Measurements from ENCODE around the gene SLC12A3.
"Not testable (repeated sequence)": the region's sequence is repeated elsewhere in the genome, so short reads cannot be mapped to it uniquely, and the experiment has no call there.

The SLC12A3 gene

DNA sequence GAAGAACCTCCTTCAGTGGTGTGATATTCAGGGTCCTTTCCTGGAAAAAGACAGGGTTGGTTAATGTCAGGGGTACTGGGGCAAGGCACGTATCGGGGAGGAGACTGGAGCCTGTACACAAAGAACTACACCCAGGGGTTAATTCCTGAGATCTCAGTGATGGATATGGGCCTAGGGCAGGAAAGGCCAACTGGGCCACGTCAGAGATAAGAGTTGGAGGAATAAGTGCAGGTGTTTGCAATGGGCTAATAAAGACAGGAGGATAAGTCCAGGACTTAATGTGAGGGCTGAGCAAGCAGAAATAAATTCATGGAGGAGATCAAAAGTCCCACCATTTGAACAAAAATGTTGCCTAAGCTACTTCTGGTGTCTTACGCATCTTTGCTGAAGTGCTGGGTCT, 56.6 kb downstream of the SLC12A3 start:
- no peak for FAIRE-seq

- FAIRE-seq: no peak
Observed at GRCh38 chr16:56923481-56924091, 58.6 kb downstream of the SLC12A3 start.

GRCh38 chr16:56927471-56927870, 62.5 kb downstream of the SLC12A3 start:
- no peak for FAIRE-seq

GRCh38 chr16:56929639-56930038, 64.6 kb downstream of the SLC12A3 start:
- FAIRE-seq: no peak

DNA sequence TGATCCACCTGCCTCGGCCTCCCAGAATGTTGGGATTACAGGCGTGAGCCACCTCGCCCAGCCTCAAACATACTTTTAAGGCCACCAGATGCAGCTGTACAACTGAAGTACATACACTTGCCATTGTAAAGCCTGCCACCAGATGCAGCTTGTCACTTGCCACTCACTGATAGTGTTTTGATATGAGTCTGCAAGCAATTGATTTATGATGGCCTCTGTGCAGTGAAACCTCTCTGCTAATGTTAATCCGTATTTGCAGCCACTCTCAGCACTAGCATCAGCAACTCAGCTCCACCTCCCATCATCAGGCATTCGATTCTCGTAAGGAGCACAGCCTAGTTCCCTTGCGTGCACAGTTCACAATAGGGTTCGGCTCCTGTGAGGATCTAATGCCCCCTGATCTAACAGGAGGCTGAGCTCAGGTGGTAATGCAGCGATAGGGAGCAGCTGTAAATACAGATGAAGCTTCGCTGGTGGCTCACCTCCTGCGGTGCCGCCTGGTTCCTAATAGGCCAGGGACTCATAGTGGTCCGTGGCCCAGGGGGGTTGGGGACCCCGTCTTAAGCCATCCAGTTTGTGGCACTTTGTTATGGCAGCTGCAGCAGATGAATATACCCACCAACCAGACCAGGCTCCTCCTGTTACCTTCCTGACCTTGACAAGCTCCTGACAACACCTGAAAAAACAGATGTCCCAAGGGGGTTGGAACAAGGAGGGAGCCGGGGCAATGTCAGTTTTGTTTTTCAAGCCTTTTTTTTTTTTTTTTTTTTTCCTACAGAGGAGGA, 65.7 kb downstream of the SLC12A3 start:
- FAIRE-seq: no peak

DNA sequence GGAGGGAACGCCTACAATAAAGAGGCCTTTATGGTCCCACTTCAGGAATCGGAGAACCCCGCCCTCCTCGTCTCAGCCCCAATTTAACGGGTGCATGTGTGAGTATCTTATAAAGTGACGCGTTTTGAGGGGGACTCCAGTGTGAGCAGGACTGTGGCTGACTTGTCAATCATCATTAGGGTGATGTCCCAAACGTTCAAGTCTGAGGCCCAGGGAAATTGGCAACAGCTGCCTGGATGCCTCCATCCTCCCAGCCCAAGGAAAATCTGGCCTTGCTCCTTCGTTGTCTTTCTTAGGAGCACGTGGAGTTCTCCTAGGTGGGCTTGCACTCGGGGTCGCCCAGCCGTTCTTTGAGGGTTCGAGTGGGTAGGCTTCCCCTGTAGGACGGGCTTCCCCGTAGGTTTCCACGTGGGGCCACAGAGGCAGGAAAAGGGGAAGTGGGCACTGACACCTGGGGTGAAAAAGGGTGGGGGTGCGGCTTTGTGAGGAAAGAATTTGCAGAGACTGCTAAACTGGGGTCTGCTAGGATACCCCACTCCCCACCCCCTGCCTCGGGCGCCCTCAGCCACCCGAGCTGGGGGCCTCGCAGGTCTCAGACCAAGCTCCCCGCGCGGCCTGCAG, 66.4 kb downstream of the SLC12A3 start:
- no peak for FAIRE-seq

DNA sequence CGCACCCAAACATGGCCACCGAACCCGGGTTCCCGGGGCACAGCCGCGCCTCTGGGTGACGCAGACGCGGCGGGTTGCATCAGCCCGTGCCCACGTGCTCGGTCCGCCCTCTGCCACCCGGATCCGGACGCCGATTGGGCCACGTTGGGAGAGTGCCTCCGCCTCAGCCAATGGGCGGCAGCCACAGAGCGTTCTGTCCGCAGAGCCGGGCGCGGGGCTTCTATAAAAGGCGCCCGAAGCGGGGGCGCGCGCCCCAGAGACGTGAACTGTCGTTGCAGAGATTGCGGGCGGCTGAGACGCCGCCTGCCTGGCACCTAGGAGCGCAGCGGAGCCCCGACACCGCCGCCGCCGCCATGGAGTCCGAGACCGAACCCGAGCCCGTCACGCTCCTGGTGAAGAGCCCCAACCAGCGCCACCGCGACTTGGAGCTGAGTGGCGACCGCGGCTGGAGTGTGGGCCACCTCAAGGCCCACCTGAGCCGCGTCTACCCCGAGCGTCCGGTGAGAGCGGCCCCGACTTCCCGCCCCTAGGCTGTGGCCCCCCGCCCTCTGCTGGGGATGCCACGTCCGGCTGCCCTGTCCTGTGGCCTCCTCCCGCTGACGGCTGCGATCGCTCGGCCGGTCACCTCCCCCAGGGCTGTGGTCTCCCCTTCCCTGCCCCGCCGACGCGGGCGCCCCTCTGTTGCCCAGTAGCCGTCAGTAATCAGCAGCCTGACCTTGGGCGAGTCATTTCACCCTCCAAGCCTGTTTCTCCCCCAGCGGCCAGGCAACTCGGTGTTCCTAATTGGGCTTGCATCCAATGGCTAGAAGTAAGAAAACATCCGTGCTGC, 67.1 kb downstream of the SLC12A3 start, which contains the start of gene HERPUD1:
Gene HERPUD1 (plus strand): TSS at position 251 of the 829 bp plus-strand sequence. CDS start 103 bp downstream, at position 354.
- FAIRE-seq: no peak

DNA sequence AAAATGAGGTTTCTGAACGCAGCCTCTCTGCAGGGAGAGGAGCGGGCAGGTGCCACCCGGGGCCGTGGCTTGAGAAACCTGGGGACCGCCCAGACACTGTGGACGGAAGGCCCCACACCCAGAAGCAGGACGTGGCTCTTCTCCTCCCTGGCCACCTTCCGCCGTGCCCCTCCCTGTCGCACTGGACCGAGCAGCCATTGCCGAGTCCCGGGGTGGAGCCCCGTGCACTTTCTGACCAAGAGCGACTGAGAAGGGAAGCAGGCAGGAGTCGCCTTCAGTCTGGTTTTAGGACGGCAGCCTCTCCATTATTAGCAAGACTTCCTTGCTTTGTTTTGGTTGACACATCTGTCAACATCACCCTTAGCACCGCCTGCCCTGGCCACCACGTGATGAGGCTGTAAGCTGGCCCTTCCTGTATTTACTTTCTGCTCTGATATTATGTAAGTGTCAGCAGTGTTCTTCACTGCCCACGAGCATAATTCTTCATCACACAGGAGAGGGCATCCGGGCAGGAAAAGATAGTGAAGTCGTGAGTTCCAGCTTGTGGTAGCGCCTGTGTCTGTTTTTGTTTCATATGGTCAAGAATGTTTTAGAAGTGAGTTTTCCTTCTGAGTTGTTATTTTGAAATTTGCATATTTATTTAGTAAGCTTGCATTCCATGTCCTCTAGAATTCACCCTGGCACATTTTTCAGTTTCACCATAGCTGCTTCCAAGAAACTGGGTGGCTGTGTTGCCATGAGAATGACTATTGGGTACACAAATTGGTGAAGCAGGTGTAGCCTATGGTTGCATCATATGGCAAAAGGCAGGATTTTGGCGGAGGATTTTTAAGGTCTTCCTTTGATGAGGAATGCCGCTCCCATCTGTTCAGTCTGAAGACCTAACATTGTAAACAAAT, 68.0 kb downstream of the SLC12A3 start:
- no peak for FAIRE-seq

DNA sequence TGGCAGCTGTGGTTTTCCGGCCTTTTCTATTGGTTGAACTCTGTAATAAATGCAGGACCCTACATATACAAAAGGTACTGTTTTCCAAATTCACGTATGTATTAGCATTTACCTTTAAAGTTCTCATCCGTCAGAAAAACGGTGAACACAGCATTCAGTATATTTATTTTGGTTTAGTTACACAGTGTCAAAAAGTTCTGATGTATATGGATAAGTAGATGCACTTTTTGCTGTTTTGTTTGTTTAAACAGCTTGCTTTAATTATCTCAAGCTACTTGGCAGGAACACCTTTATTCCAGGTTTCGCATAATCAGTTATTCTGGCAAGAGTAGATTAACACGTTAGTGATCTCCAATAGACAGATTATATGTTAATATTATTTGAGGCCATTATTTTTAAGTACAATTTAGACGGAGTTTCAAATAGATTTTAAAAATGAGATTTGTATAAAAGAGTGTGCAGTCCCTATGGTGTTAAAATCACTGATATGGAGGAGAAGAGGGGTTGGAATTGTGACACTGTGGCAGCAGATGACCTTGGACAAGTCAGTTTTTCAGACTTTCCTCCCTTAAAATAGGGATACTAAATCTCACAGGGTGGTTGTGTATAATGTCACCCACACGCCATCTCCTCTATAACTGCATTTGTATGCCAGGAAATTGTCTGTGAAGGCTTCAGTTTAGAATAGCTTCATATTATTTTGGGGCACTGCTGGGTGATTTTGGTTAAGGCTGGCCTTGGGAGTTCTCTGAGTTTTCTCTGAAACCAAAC, 69.0 kb downstream of the SLC12A3 start:
- FAIRE-seq: no peak

DNA sequence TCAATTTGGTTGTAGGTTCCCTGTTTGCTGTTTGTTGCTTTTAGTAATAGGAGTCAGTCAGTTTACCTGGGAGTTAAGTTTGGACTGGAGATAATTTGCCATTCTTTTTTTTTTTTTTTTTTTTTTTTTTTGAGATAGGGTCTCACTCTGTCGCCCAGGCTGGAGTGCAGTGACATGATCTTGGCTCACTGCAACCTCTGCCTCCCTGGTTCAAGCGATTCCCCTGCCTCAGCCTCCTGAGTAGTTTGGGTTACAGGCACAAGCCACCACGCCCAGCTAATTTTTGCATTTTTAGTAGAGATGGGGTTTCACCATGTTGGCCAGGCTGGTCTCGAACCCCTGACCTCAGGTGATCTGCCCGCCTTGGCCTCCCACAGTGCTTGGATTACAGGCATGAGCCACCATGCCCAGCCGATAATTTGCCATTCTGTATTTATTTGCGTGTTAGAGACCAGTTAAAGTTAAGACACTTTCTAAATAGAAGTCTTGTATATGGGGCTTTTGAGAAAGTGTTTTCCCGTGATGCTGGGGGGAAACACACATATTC, 69.7 kb downstream of the SLC12A3 start:
- FAIRE-seq: not testable (repeated sequence)

- FAIRE-seq: no peak
Observed at GRCh38 chr16:56935201-56935600, 70.2 kb downstream of the SLC12A3 start.

- FAIRE-seq: no peak
Observed at GRCh38 chr16:56936491-56936890, 71.5 kb downstream of the SLC12A3 start.

- no peak for FAIRE-seq
Observed at GRCh38 chr16:56936950-56937349, 71.9 kb downstream of the SLC12A3 start.

DNA sequence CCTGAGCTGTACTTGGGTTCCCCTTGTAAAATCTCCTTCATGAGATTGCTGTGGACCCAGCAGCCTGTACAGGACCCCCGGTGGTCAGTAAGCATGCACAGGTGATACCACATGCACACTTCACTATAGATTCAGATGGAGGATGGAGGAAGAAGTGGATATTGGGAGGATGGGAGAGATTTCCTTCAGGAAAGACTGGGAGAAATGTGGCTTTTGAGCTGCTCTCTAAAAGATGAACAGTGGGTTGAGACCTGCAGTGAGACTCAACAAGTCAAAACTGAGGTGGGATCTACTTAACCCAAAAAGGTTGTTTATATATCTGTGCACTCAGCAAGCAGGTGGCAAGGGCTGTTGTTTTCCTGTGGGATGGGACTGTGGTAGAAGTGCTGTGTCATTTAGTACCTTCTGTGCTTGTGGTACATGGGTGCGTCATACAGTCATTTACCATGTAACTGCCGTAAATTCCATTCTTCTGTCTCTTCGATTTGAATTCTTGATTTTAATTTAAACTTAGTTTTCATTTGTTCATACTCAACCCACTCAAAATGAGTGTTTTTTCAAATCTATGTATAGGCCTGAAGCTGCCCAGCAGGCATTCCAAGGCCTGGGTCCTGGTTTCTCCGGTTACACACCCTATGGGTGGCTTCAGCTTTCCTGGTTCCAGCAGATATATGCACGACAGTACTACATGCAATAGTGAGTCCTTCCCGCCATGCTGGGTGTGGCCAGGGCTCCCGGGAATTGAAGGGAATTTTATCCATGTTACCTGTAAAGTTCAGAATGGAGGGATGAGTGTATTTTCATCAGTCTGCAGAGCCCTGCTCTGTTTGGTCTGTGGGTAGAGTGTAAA, 73.9 kb downstream of the SLC12A3 start:
- FAIRE-seq: no peak

DNA sequence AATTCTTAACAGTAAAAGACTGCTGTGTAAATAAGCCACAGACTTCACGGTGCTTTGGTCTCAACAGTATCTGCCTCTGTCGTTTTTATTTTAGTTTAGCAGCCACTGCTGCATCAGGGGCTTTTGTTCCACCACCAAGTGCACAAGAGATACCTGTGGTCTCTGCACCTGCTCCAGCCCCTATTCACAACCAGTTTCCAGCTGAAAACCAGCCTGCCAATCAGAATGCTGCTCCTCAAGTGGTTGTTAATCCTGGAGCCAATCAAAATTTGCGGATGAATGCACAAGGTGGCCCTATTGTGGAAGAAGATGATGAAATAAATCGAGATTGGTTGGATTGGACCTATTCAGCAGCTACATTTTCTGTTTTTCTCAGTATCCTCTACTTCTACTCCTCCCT, 74.8 kb downstream of the SLC12A3 start:
- FAIRE-seq: no peak

DNA sequence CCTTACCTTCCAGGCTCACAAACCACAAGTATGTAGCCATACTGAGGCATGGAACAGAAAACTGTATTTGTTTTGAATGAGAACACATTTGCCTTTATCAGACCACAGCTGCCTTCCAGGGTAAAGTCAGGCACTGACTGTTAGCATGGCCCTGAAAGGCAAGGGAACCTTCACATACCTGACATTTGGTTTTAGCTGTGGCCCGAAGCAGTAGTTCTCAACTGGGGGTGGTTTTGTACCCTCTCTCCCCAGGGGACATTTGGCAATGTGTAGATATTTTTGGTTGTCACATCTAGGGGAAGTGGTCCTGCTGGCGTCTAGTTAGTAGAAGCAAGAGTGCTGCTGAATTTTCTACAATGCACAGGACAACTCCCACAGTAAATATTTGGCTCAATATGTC, 76.1 kb downstream of the SLC12A3 start:
- no peak for FAIRE-seq

DNA sequence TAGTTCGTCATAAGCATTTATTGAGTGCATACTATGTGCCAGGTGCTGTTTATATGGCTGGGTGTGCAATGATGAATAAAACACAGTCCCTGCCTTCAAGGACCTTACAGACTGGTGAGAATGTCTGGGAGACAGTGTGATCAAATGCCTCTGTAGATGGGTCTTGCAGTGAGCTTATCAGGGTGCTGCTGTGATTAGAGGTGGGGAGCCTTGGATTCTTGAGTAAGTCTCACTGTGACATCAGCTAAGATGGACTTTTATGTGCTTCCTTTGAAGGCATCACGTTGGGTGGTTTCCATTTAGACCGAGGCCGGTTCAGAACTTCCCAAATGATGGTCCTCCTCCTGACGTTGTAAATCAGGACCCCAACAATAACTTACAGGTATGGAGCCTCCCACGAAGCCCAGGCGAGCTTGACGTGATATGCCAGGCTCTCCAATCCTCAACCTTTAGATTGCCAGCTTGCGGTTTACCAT, 76.9 kb downstream of the SLC12A3 start:
- FAIRE-seq: no peak

- FAIRE-seq: no peak
Observed at GRCh38 chr16:56943761-56944375, 78.9 kb downstream of the SLC12A3 start.
